HTERT RPE-1 (cell line): ENCODE results near the gene CHTOP.
"Not testable (repeated sequence)": the region's sequence is repeated elsewhere in the genome, so short reads cannot be mapped to it uniquely, and the experiment has no call there.

ENCODE experiments used
- in situ Hi-C: fragments of 300-500 bp; cut with MboI; formaldehyde crosslinking; loops from 4 replicates; pipeline ENCODE4 v1.14.3; 2020; ENCODE audit warnings: low sequenced_read_pairs

CHTOP gene, protein sequence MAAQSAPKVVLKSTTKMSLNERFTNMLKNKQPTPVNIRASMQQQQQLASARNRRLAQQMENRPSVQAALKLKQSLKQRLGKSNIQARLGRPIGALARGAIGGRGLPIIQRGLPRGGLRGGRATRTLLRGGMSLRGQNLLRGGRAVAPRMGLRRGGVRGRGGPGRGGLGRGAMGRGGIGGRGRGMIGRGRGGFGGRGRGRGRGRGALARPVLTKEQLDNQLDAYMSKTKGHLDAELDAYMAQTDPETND

DNA sequence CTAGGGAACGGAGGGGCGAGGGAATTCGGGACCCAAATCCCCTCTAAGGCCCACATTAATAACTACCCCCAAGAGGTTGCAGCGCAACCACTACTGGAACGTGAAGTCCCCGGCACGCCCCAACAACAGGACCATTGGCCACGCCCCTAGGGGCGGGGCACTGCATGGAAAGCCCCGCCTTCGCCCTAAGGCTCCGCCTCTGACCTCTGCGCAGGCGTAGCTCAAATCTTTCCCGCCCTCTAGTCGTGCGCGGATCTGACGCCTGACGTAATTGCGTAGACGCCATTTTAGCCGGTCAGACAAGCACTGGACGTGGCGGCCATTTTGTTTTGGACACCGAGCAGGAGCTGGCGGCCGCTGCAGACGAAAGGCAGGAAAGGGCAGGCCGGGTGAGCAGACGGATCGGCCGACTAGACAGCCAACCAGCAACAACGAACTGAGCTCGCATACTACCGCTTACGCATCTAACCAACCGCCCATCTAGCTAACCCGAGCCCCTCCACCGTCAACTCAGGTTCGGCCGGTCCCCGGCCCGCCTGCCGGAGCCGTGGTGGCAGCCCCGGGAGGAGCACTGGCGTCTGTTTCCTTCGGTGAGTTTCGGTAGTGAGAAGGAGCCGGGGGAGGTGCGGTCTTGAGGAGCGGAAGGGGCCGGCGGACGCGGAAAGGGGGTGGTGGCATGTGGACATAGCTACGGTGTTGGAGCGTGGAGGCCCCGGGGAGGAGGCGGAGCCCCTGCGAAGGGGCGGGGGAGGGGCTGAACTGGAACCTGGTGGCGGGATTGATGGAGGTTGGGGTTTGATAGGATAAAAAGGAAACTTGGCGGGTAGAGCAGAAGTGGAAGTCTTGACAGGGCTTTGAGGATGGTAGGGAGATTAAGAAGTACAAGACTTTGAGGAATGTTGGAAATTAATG, at the start of gene CHTOP:
TSS of gene CHTOP (plus strand) at position 313 of the 912 bp plus-strand sequence. CDS start 2,523 bp downstream, outside the sequence.
- in situ Hi-C loops: no loop called here

DNA sequence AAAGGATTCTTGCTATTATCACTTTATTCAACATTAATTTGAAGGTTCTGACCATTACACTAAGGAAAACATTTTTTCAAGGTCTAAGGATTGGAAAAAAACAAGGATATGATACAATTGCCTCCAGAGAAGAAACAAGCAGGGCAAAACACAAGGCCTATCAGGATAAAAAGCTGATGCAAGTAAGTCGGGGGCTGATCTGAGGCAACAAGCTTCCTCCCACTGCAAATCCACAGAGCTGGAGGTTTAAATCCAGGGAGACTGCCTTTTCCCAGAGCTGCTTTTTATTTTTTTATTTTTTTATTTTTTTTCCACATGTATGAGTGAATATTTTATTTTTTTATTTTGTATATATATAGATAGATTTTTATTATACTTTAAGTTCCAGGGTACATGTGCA, 48.9 kb upstream of the CHTOP start:
- in situ Hi-C loops: no loop called here

DNA sequence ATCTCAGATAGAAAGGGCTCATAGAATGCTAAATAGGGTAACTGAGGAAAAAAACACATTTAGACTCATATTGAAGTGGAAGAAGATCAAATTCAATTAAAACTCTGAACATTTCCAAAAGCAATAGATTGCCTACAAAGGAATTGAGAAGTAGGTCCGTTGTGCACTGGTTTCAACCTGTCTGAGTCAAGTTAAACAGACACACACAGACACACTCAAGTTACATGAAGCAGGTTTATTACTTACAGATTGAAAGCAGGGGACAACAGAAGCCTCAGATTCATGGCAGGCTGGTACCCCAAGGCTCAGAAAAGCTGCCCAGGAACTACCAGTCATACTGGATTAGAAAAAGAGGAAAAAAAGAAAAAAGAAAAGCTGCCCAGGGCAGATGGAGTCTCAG, 47.5 kb upstream of the CHTOP start:
- in situ Hi-C loops: no loop called here

DNA sequence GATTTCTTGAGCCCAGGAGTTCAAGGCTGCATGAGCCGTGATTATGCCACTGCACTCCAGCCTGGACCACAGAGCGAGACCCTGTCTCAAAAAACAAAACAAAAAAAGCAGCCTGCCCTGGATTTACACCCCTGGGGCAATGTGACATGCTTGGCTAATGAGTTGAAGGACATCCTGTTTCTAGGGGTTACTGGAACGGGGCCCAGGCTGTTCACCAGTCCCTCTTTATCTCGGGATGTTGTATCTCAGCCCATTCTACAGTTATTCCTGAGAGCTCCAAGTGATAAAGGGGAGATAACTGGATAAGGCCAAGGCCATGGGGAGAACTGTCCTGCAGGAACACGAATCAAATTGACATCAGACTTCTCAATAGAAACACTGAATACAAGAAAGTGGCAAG, 46.6 kb upstream of the CHTOP start:
- in situ Hi-C loops: no loop called here

DNA sequence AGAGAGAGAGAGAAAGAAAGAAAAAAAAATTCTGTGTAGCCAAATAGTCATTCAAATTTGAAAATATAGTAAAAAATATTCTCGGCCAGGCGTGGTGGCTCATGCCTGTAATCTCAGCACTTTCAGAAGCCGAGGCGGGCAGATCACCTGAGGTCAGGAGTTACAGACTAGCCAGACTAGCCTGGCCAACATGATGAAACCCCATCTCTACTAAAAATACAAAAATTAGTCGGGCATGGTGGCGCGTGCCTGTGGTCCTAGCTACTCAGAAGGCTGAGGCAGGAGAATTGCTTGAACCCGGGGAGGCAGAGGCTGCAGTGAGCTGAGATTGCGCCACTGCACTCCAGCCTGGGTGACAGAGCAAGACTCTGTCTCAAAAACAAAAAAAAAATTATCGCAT, 45.8 kb upstream of the CHTOP start:
- in situ Hi-C loops: not testable (repeated sequence)

DNA sequence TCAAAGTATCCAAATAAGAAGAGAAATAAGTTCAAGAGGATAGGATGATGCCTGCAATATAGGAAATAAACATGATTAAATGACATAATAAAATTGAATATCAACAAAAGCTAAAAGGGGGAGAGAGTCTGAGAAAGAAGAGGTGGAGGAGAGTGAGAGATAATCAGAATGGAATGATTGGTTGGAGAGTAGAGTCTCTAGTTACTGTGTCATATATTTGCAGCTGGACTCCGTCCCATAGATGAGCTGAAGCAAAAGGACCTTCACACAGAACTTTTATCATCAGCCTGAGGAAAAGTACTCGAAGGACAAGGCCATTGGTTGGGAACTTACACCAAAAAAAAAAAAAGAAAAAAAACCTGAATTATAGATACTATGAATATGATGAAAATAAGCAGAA, 45.4 kb upstream of the CHTOP start:
- in situ Hi-C loops: no loop called here

DNA sequence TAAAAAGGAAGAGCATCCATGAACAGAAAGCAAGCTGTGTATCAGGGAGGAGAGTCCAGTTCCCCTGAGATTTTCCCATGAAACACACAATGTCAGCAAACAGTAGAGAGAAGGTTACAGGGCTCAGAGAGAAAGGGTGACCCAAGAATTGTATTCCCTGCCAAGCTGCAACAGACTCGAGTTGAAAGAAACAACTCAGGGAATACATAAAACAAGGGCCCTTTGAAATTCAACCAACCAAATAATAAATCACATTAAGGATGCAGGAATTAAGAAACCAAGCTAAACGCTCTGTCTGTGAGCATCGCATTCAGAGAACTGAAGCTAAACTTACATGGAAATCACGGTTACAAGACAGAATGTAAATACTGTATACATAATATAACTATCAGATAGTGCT, 41.1 kb upstream of the CHTOP start:
- in situ Hi-C loops: no loop called here

DNA sequence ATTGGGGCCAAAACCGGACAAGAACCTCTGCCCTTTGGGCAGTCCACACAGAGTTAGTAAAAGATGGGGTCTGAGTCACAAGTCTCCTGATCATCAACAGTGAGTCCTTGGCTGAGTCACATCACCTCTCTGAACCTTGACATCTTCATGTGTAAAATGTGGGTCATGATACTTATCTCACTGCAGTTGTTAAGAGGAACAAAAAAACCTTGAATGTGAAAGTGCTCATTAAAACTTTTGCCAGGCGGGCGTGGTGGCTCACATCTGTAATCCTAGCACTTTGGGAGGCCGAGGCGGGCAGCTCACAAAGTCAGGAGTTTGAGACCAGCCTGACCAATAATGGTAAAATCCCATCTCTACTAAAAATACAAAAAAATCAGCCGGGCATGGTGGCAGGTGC, 36.7 kb upstream of the CHTOP start:
- in situ Hi-C loops: no loop called here

DNA sequence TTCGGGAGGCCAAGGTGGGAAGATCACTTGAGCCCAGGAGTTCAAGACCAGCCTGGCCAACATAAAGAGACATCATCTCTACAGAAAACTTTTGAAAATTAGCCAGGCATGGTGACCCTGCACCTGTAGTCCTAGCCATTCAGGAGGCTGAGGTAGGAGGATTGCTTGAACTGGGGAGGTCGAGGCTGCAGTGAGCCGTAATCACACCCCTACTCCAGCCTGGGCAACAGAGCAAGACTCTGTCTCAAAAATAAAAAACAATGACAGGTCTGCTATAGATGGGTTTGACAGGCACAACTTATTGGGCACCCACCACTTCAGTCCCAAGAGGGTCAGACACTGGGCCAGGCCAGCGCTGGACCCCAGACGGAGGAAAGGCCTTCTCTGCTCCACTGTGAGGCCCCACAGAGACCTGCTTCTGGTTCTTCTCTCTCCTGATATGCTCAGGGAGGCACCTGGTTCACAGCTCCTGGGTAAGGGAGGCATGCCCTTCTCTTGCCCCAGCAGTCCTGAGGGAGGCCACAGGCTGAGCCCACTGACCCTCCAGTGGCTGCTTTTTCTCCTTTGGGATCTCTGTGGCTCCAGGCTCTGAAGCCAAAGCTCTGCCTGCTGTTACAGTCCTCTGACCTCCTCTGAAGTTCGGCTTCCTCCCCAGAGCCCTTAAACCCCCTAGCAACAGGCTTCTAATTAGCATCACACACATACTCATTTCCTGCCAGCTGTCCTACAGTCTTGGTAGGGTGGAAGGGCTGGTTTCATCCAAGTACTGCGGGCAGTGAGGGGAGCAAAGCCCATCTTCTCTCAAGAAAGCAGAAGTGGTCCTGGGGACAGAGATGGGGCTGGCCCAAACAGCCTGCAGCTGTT, 35.3 kb upstream of the CHTOP start:
- in situ Hi-C loops: no loop called here

DNA sequence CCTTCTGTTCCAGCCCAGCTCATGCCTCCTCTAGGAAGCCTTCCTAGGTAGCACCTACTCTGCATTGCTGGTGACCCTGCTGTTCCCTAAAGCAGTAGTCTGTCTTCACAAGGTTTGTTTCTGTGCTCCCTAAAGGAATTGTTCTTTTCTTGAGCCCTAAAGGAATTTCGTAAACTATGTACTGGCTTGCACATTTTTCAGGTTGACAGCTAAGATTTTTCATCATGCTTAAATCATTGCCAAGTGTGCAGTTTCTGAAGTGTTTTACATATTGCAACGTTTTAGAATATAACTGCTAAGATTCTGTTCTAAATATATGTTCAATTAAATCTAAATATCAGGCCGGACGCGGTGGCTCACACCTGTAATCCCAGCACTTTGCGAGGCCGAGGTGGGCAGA, 34.0 kb upstream of the CHTOP start:
- in situ Hi-C loops: no loop called here

DNA sequence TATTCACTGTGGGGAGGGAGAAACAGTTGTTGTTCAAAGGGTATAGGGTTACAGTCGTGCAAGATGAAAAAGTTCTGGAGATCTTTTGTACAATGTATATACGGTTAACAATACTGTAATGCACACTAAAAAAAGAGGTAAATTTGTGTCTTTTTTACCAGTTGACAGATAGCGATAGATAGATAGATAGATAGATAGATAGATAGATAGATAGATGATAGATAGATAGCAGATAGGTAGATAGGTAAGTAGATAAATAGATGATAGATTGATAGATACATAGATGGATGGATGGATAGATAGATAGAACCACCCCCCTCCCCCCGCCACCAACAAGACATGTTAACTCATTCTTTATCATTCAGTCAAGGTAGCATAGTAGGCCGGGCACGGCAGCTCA, 31.1 kb upstream of the CHTOP start:
- in situ Hi-C loops: no loop called here

DNA sequence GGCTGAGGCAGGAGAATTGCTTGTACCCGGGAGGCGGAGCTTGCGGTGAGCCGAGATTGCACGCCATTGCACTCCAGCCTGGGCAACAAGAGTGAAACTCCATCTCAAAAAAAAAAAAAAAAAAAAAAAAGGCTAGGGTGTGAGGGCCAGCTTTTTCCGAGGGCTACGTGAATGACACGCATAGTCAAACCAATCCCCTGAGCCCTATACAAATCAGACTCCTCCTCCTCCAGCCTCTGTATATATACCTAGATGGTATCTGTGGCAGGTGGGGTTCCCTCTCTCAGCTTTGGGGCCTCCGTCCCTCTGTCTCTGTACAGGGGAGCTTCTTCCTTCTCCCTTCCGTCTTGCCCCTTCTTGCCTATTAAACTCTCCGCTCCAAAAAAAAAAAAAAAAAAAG, 27.7 kb upstream of the CHTOP start:
- in situ Hi-C loops: no loop called here

DNA sequence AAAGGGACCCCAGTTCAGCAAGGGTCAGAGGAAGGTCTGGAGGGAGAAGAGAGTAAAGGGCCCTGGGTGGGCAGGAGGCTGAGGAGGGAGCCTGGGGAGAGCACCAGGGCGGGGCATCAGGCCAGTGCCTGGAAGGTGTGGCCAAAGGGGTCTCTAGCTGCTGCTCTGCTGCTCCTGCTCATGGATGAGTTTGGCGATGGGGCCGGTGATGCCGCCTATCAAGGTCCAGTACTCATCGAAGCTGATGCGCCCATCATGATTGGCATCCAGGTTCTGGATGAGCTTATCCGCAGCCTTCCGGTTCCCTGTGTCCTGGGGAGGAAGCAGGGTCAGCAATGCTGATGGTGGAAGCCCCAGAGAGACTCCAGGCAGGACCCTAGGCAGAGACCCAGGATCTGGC, 26.5 kb upstream of the CHTOP start:
- in situ Hi-C loops: no loop called here

DNA sequence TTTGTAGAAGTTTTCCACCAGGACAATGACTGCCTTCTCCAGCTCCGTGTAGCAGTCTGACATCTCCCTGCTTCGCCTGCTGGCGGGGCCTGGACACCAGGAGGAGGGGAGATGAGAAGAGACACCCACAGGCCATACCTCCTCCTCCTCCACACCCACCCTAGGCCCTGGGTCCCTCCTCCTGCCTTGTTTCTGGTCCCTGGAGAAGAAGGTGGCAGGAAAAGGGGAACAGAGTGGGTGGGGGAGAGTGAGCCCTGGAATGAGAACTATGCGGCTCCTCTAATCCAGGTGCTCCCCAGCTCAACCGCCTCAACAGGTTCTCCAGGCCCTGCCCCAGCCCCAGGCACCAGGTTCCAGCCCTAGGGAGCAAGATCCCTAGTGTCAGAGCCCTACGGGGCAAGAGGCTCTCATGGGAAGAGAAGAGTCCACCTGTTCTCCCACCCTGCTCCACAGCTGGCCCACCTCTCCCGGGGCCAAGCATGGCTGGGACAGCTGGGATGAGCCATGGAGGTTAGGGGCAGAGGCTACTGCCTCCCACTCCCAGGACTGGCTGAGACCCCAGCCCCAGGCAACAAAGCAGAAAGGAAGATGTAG, 25.7 kb upstream of the CHTOP start:
- in situ Hi-C loops: no loop called here

DNA sequence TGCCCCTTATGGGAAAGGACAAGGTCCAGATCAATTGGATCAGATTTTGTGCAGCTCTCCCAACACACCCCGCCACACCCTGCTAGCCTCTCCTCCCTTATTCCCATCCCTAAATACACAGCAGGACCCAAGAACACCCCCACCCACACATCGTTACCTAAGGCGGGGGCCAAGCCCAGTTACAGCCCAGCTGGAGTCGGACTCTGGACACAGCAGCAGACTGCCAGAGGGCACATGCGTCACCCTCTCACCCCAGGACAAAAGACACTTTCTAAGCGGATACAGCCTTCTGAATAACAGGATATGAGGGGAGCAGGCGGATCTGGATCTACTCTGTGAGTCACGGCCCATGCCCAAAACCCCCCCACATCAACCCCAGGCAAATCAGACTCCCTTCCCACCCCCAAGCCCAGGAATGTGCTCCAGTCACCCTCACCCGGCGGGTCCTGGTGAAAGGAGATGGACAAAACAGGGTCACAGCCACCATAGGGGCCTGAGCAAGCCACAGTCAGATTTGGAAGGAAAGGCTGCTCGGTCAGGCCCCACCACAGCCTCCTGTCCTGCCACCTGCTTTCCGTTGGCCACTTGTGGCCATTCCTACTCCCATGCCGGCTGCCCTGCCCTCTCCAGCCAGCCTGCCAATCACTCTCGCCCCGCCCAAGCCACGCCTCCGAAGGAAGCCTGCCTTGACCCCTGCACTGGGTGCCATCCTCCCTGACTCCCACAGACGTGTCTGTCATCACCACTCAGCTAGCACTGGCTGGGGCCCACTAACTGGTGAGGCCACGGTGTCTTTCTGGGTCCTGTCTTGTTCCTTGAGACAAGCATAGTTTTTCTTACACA, 24.9 kb upstream of the CHTOP start:
- in situ Hi-C loops: no loop called here

DNA sequence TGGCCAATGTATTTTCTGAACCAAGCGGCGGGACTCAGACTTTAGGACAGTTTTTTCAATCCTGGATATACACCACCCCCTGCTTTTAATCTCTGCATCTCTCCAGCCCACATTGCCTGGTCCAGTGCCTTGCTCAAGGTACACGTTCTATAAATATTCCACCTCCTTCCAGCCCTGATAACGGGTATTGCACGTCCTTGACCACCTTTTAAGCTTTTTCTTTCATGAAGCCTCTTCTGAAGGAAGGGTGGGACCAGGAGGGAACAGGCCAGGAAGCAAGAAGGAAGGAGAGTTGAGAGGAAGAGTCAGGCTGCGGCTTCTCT, 24.3 kb upstream of the CHTOP start:
- in situ Hi-C loops: no loop called here

DNA sequence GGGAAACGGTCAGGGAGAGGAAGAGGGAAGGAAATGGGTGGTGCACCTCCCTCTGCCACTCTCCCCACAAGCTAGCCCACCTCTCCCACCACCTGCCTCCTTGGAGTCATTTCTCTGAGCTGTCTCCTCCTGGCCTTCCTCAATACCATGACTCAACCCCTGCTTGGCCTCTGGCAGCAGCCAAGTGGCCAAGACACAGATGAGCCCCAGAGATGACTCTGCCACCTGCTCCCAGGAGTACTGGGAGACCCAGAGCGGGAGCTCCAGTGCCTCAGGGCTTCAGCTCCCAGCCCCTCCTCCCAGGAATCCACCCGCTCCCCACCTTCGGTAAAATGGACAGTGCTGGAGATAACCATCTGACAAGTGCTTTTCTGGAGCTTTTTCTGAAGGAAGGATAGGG, 23.5 kb upstream of the CHTOP start:
- in situ Hi-C loops: no loop called here

DNA sequence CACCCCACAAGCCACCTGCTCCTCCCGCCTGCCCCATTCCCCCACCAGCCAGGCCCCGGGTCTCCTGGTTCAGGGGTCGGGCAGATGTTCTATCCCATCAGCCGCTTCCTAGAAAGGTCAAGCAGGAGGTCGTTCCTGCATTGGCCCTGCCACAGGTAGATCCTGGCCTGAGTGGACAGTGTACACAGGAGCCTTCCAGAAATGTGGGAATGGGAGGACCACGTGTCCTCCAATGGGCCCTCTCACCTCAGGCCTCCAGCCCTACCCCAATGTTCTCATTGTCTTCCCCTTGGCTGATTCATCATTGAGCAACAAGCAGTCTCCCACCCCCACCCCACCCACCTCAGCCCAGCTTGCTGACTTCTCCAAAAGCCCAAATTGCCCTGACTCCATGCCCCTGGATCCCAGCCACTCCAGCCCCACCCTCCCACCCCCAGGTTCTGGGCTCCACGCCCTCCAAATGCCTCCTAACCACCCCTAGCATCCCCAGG, 23.0 kb upstream of the CHTOP start:
- in situ Hi-C loops: no loop called here

DNA sequence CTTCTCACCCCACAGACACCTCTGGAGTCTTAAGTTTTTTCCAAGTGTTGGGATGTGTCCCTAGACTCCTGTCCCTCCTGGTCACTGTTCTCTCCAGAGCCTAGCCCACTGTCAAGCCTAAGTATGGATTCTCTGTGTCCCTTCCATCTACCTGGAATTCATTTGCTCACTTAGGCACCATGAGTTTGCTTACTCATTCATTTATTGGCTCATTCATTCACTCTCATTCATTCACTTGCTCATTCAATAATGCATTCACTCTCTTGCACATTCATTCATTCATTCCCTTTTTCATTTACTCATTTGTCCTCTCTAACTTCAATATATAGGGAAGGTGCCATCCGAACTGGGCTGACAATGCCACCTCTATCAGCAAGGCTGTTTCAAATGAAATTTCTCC, 22.5 kb upstream of the CHTOP start:
- in situ Hi-C loops: no loop called here

DNA sequence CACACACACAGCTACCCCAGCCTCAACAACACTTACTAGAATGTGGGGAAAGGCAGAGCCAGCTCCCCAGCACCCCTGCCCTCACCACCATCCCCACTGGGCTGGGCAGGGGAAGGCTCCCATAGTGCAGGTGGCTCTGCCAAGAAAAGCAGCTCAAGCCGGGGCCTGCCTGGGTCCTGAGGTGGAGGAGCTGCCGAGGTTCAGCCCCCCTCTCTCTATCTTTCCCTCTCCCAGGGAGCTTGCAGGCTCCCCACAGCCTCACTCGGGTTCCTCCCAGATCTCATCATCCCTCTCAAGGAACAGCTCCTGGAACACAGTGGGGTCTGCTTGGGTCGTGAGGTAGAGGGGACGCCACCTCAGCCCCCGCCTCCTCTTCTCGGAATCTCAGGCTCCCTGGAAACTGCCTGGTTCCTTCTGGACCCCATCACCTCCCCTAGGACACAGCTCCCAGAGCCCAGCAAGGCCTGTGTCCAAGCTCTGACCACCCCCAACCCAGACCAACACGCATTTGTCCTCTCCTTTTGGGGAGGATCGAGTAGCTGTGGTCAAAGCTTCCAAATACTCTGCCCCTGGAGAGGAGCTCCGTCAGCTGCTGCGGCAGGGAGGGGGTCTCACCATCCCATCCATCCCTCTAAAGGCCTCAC, 21.6 kb upstream of the CHTOP start:
- in situ Hi-C loops: no loop called here
